Measurements from ENCODE around the gene FAM20C.

Gene FAM20C

DNA sequence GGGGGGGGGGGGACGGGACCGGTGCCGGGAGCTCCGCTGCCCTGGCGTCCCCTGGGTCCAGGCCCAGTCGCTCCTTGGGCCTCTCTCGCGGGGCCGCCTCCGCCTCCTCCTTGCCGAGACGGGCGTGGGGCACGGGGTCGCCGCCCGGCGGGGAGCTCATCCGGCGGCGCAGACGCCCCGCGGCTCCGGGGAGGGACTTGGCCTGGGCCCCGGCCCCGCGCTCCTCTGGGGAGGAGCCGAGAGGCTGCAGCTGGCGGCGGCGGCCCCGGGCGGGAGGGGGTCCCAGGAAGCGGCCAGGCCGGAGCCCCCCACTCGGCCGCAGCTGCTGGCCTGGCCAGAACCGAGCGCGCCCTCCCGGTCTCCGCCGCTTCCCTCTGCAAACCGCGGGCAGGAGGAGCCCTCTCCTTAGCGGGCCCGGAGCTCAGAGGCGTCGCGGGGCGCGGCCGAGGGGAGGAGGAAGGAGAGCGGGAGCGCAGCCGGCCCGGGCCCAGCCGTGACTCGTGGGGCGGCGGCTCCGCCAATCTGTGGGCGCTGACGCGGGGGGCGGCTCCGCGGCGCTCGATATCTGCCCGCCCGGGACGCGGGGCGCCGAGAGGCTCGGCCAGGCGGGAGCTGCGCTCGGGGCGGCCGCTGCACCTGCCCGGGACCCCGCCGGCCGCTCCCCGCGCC is at the start of gene FAM20C:
Gene FAM20C (plus strand): TSS at position 591 of the 669 bp plus-strand sequence. CDS start 629 bp downstream, outside the sequence.
- peak in 1 of 2 donors; percentile 28 for DNase-seq (ENCODE audit: low spot score in 2 of 2)
- Mint-ChIP-seq H3K4me1 (peaks cover 2% of the 10 kb centered on the region), H3K9me3 (no peaks in the 10 kb centered on the region), H3K27me3 (peaks cover 21% of the 10 kb centered on the region), H3K27ac (no peak within 1 kb of the TSS), H3K36me3 (no peaks in the 10 kb centered on the region), H3K4me3 (peak within 1 kb of the TSS; percentile 63)
- peak; percentile 86 for ATAC-seq (ENCODE audit: low read depth)

DNA sequence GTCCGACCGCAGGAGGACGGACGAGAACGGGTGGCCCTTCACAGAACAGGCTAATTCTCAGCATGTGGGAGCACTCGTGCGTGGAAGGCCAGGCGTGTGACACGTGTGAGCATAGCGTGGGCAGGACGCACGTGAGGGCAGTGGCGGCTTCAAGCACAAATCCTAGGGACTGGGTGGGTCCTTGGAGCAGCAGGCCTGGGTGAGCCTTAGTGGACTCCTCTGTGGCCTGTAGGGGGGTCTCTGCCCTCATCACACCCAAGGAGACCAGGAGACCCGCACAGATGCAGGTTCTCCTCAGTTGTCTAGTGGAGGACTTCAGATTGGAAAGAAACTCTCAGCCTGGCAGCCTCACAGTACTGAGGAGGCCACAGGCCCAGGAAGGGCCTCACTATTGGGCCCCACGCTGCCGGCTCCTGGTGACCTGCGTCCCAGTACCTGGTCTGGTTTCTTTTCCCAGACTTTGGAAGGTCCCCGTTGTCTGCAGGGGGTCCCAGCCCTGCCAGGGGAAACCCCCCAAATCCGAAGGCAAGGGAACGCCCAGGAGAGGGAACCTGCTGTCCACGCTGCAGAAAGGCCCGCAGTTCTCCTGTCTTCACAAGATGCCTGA is 49.1 kb upstream of the FAM20C start:
- ATAC-seq (ENCODE audit: low read depth), result no peak
- H3K27ac Mint-ChIP-seq, result no peak overlapping the region

DNA sequence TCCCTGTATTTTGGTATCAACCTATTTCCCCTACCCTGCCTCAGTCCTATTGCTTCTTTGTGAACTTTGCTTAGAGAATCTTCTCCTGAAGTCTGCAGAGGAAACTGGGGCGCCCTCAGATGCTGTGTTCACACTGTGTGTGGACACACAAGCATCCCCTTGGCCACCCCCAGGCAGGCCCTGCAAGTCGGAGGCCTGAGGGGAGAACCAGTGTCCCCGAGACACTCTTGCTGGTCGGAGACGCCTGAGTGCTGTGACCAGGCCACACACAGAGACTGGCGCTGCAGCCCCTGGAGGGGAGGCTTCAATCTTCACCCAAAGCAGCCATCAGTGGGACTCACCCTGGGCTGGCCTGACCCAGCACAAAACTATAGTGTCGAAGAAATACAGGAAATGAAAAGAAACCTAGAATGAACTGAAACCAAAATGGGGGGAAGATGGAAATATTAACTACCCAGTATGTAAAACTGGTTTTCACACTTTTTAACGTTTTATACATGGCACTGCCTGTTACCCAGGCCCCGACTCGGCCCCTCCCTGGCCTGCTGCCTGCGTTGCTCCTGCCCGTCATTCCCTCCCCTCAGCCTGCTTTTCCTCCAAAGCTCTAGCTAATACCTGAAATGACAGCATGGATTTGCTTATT is 48.4 kb upstream of the FAM20C start:
- no peak overlapping the region for H3K4me3 Mint-ChIP-seq
- H3K27me3 Mint-ChIP-seq, result peaks cover 2% of the 10 kb centered on the region
- H3K36me3 Mint-ChIP-seq, result peaks cover 9% of the 10 kb centered on the region
- peak; percentile 33 for ATAC-seq (ENCODE audit: low read depth)
- DNase-seq (ENCODE audit: low spot score in 2 of 2), result no peak
- no peak overlapping the region for H3K27ac Mint-ChIP-seq
- H3K4me1 Mint-ChIP-seq, result peaks cover 11% of the 10 kb centered on the region
- H3K9me3 Mint-ChIP-seq, result peaks cover 1% of the 10 kb centered on the region

More for the DNA sequence above, 49.1 kb upstream of the FAM20C start:
- DNase-seq (ENCODE audit: low spot score in 2 of 2), result no peak
- peaks cover 1% of the 10 kb centered on the region for H3K9me3 Mint-ChIP-seq
- H3K4me1 Mint-ChIP-seq, result peaks cover 11% of the 10 kb centered on the region
- H3K27me3 Mint-ChIP-seq, result peaks cover 5% of the 10 kb centered on the region
- H3K4me3 Mint-ChIP-seq, result no peak overlapping the region
- H3K36me3 Mint-ChIP-seq, result peaks cover 9% of the 10 kb centered on the region

GRCh38 chr7:144454-144826 is 47.9 kb upstream of the FAM20C start:
- peaks cover 11% of the 10 kb centered on the region for H3K4me1 Mint-ChIP-seq
- ATAC-seq (ENCODE audit: low read depth), result no peak
- no peak overlapping the region for H3K27ac Mint-ChIP-seq
- peaks cover 1% of the 10 kb centered on the region for H3K9me3 Mint-ChIP-seq
- H3K27me3 Mint-ChIP-seq, result peaks cover 2% of the 10 kb centered on the region
- H3K4me3 Mint-ChIP-seq, result no peak overlapping the region
- DNase-seq (ENCODE audit: low spot score in 2 of 2), result no peak
- H3K36me3 Mint-ChIP-seq, result peaks cover 9% of the 10 kb centered on the region

- no peak for DNase-seq (ENCODE audit: low spot score in 2 of 2)
- H3K4me1 Mint-ChIP-seq, result peaks cover 14% of the 10 kb centered on the region
Observed at GRCh38 chr7:145863-146262, 46.5 kb upstream of the FAM20C start.

GRCh38 chr7:148543-148931 is 43.8 kb upstream of the FAM20C start:
- peak overlapping the region; percentile 82 for H3K4me3 Mint-ChIP-seq
- H3K27ac Mint-ChIP-seq, result peak overlapping the region; percentile 96
- peaks cover 9% of the 10 kb centered on the region for H3K36me3 Mint-ChIP-seq
- DNase-seq (ENCODE audit: low spot score in 2 of 2) (no peak), ATAC-seq (ENCODE audit: low read depth) (no peak)
- peaks cover 14% of the 10 kb centered on the region for H3K4me1 Mint-ChIP-seq
- H3K9me3 Mint-ChIP-seq, result peaks cover 1% of the 10 kb centered on the region
- H3K27me3 Mint-ChIP-seq, result no peaks in the 10 kb centered on the region

More at GRCh38 chr7:145863-146262, 46.5 kb upstream of the FAM20C start:
- H3K27ac Mint-ChIP-seq, result no peak overlapping the region
- peaks cover 2% of the 10 kb centered on the region for H3K27me3 Mint-ChIP-seq
- no peak overlapping the region for H3K4me3 Mint-ChIP-seq
- H3K9me3 Mint-ChIP-seq, result peaks cover 1% of the 10 kb centered on the region
- ATAC-seq (ENCODE audit: low read depth), result no peak
- peaks cover 9% of the 10 kb centered on the region for H3K36me3 Mint-ChIP-seq

GRCh38 chr7:148932-149790 is 43.2 kb upstream of the FAM20C start:
- Mint-ChIP-seq H3K4me3 (peak overlapping the region; percentile 82), H3K9me3 (no peaks in the 10 kb centered on the region), H3K36me3 (peaks cover 9% of the 10 kb centered on the region), H3K4me1 (peaks cover 8% of the 10 kb centered on the region), H3K27ac (peak overlapping the region; percentile 96), H3K27me3 (no peaks in the 10 kb centered on the region)
- ATAC-seq (ENCODE audit: low read depth), result peak; percentile 94
- peak; percentile 94 to 96 for DNase-seq (ENCODE audit: low spot score in 2 of 2)

- no peaks in the 10 kb centered on the region for H3K9me3 Mint-ChIP-seq
- peaks cover 8% of the 10 kb centered on the region for H3K36me3 Mint-ChIP-seq
- H3K4me1 Mint-ChIP-seq, result peaks cover 3% of the 10 kb centered on the region
- ATAC-seq (ENCODE audit: low read depth) (peak; percentile 0), DNase-seq (ENCODE audit: low spot score in 2 of 2) (peak; percentile 21 to 62)
- H3K27me3 Mint-ChIP-seq, result no peaks in the 10 kb centered on the region
- peak overlapping the region; percentile 82 for H3K4me3 Mint-ChIP-seq
- H3K27ac Mint-ChIP-seq, result peak overlapping the region; percentile 96
Observed at GRCh38 chr7:149791-150636, 42.4 kb upstream of the FAM20C start.

DNA sequence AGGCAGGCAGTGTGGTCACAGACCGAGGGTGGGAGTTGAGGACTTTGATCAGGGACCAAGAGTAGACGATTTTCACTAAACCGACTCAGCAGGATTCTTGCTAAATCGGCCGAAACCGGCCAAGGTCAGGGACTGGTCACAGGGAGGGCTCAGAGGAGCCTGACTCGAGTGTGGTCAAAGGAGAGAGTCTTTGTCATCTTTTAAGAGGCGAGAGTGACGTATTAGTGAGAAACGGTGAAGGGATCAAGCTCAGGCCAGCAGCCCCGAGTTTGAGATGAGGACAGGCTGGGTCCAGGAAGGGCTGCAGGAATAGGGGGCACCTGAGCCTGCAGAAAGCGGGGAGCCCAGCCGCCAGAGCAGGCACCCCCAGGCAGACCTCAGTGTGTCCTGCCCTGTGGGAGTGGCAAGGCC is 41.6 kb upstream of the FAM20C start:
- Mint-ChIP-seq H3K27me3 (no peaks in the 10 kb centered on the region), H3K4me3 (peak overlapping the region; percentile 53), H3K9me3 (no peaks in the 10 kb centered on the region), H3K27ac (no peak overlapping the region), H3K36me3 (peaks cover 5% of the 10 kb centered on the region), H3K4me1 (peaks cover 3% of the 10 kb centered on the region)
- ATAC-seq (ENCODE audit: low read depth), result no peak
- no peak for DNase-seq (ENCODE audit: low spot score in 2 of 2)

DNA sequence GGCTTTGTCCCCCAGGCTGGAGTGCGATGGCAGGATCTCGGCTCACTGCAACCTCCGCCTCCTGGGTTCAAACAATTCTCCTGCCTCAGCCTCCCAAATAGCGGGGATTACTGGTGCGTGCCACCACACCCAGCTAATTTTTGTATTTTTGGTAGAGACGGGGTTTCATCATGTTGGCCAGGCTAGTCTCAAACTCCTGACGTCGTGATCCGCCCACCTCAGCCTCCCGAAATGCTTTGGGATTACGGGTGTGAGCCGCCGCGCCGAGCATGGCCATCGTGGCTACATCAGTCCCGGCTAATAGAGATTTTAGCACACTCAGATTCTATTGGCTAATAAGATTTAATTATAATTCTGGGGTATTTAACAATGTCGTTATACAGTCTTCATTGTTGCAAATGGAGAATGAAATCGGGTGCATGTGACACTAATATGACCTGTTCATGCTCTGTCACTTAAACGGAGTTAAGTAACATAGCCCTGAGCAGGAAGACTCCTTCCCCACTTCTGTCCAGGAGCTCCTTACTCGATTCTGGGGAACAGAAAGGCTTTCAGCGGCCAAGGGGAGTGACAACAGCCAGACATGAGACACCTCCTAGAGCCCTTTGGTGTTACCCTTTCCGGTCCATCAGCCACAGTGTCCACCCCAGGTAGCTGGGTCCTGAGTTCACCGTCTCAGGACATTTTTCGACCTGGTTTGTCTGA is 40.9 kb upstream of the FAM20C start:
- H3K4me3 Mint-ChIP-seq, result no peak overlapping the region
- no peak for ATAC-seq (ENCODE audit: low read depth)
- no peaks in the 10 kb centered on the region for H3K9me3 Mint-ChIP-seq
- no peaks in the 10 kb centered on the region for H3K27me3 Mint-ChIP-seq
- peaks cover 3% of the 10 kb centered on the region for H3K4me1 Mint-ChIP-seq
- peaks cover 5% of the 10 kb centered on the region for H3K36me3 Mint-ChIP-seq
- DNase-seq (ENCODE audit: low spot score in 2 of 2), result no peak
- H3K27ac Mint-ChIP-seq, result no peak overlapping the region

DNA sequence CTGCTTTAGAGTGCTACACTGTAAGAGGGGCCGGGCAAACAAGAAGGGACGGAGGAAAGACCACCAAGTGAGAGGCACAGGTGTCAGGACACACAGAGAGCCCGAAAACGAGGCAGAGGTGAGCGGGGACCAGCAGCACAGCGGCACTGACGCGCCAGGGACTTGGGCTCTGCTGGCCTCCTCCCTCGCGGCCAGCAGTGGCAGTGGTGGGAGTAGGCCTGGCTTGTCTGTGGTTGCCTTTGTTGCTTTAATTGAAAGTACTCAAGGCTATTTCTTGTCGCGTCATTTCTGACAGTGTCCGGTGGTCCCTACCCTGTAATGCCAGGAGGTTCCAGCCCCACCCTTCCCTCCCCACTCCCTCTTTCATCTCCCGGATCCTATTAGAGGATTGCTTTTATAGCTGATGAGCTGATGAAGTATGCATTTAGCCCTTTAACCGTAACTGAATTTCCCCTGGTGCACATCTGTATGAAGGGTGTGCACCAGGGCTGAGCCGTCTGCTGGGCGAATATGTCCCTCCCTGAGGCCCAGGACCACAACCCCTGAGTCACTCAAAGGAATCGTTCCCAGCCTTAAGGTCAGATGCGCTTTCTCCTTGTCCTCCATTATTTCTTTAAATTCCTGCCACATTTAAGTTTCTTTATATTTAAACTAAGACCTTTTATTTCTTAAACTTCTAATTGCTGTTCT is 39.5 kb upstream of the FAM20C start:
- DNase-seq (ENCODE audit: low spot score in 2 of 2) (no peak), ATAC-seq (ENCODE audit: low read depth) (no peak)
- no peaks in the 10 kb centered on the region for H3K9me3 Mint-ChIP-seq

DNA sequence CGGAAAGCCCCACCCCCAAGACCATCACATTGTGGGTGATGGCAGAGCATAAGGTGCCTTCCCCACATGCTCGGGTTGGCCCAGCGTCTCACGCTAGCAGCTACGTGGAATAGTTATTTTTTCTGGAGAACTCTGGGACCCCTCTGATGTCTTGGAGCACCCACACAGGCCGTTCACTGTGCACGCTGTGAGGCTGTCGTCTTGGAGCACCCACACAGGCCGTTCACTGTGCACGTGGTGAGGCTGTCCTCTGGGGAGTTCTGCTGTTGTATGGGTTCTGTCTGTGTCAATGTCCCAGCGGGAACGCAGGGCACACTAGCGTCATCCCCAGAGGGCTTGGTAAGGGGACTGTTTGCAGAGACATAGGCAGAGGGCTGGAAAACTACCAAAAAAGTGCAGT is 38.8 kb upstream of the FAM20C start:
- H3K4me1 Mint-ChIP-seq, result peaks cover 3% of the 10 kb centered on the region
- H3K4me3 Mint-ChIP-seq, result no peak overlapping the region
- H3K27me3 Mint-ChIP-seq, result peaks cover 2% of the 10 kb centered on the region
- H3K27ac Mint-ChIP-seq, result no peak overlapping the region
- DNase-seq (ENCODE audit: low spot score in 2 of 2), result no peak
- no peaks in the 10 kb centered on the region for H3K36me3 Mint-ChIP-seq
- no peaks in the 10 kb centered on the region for H3K9me3 Mint-ChIP-seq
- no peak for ATAC-seq (ENCODE audit: low read depth)

More for the DNA sequence above, 39.5 kb upstream of the FAM20C start:
- peaks cover 1% of the 10 kb centered on the region for H3K27me3 Mint-ChIP-seq
- no peak overlapping the region for H3K27ac Mint-ChIP-seq
- no peaks in the 10 kb centered on the region for H3K36me3 Mint-ChIP-seq
- no peak overlapping the region for H3K4me3 Mint-ChIP-seq
- peaks cover 3% of the 10 kb centered on the region for H3K4me1 Mint-ChIP-seq
